GM18858 (cell line): ENCODE results near the gene TBC1D9.

Experiments used
- ATAC-seq: cut with Tn5 transposase; IDR thresholded peaks from one replicate; pipeline ENCODE4 v1.9.1; 2021; ENCODE audit not compliant: unreplicated experiment

Gene TBC1D9

DNA sequence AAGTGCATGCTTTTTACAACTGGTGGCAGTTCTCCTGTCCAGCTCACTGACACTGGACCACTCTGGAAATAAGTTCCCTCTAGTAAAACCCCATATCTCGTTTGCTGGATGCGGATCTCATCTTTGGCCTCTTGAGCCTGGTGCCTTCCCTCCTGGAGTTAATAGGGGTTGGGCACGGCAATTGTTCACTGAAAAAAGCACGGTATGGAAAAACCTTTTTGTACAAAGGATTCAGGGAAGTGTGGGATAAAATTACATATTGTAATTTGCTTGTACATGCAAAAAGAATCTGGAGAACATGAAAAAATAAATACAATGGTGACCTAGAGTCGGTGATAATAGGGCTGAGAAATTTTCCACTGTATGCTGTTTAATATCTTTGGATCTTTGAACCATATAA is 30.6 kb downstream of the TBC1D9 start:
- ATAC-seq = no peak

DNA sequence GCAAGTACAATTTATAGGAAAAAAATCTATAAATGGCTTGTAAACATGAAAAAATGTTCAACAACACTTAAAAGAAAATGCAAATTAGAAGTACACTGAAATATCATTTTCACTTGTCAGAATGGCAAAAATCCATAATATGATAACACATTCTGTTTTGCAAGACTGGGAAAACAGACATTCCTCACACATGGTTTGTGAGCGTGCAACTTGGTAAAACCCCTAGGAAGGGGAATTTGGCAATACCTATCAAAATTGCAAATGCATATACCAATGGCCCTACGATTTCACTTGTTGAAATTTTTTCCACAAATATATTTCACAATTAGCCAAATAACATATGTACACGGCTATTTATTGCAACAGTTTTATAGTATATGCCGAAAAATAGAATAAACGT is 31.4 kb downstream of the TBC1D9 start:
- ATAC-seq = no peak

DNA sequence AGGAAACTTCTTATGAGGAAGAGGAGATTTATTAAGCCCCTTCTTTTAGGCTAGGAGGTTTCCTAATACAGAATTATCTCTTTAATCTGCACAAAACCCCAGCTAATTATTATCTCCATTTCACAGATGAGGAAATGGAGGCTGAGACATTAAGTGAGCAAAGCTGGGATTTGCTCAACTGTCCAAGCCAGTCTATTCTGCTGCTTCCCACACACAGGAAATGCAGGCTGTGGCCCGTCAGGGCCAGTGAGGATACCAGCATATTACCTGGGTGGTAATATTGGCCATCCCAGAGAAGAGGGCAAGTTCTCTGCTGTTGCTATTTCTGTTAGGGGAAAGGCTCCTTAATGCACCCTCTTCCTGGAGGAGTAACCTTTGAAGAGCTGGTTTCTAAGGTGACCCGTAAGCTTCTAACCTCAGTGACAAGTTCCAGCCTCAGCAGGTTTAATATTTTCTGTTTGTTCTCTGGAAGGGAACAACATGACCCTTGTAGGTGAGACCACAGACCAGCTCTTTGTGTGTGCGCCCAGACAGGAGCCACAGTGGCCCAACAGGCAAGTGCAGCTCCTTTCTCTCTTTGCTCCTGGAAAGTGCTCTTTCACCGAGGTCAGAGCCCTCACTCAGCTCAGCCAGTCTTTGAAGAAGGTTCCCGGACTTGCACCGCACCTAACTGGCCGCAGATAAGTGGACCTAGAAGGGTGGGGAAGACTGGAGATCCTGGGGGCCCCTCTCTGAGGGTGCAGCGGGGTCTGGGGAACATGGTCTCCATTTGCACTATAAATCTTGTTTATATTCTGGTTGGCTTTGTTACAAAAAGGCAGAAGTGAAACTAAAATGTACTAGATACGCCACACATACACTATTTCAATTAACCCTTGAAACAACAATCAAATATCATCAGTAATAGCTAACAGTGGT is 35.5 kb downstream of the TBC1D9 start:
- peak; percentile 46 for ATAC-seq

DNA sequence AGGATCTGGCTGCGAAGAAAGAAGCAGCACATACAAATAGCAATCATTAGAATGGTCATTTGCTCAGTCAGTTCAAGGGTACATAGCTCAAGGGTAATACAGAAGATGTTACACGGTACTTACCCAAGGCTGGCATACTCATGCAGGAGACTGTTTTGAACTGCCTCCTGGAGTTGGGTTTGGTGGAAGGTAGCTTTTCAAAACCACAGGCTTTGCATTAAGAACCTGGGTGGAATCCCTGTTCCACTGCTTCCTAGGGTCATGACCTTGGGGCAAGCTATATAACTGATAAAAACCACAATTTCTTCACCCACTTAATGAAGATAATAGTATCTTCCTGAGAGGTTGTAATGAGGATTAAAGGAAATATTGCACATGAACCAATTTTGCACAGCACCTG is 36.5 kb downstream of the TBC1D9 start:
- ATAC-seq = peak; percentile 64

DNA sequence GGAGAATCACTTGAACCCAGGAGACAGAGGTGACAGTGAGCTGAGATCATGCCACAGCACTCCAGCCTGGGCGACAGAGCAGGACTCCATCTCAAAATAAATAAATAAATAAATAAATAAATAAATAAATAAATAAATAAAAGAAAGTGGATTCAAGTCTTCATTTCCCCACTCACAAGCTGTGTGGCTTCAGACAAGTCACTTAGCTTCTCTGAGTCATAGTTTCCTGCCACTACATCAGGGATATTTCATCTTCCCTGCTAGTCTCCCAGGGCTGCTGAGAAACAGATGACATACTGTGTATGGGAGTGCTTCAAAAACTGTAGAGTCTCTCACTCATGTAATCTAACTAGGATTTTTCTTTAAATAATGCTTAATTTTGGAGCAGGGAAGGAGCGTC is 37.2 kb downstream of the TBC1D9 start:
- no peak for ATAC-seq

DNA sequence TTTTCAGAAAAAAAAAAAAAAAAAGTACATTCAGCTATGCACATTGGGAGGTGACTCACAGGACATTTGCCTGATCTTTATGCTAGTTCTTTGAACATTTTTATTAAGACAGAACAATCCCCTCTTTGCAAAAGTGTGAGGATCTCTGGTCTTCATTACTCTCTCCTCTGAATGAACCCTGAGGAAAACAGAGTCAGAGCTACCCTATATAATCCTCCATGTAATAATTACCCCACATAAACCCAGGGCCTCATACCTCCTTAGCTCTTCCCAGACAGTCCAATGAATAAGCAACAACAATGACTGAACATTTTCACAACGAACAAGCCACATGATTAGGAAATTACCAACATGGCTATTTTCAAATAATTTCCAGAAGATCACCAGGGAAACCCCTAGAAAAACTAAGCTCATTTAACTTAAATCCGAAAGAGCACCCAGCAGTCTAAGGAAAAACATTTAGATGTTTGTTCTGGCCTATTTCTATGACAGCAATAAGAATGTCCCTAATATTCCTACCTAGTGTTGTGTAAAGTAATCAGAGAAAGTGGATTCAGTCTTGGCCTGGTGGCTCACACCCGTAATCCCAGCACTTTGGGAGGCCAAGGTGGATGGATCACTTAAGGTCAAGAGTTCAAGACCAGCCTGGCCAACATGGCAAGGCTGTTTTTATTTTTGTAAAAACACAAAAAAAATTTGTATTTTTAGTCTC is 37.8 kb downstream of the TBC1D9 start:
- no peak for ATAC-seq

DNA sequence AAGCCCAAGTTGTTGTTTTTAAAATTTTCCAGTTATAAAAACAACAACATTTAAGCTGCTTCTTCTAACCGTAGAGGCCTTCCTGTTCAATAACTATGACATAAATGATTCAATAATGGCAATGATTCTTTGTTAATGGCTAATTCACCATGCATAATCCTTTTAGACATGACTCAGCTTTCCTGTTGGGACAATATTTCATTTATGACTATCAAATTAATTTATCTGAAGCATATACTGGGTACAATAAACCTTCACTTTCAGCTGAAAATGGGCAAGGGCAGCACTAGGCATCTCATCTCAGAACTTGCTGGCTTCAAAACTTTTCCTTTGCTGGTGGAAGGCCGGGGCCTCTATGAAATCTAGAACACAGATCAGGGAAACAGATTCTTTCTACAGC is 38.9 kb downstream of the TBC1D9 start:
- no peak for ATAC-seq

DNA sequence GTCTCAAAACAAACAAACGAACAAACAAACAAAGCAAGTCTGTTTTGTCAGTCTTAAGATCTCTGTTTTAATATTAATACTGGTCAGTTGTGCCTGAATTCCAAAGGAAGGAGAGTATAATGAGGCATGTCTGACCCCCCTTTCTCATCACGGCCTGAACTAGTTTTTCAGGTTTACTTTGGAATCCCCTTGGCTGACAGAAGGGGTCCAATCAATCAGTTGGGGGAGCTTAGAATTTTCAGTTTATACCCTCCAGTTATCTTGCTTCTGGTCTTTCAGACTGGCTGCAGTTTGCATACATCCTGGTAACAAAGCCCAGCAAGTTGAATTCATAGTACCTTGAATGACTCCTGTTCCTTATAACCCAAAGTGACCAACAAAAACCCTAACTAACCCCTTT is 41.1 kb downstream of the TBC1D9 start:
- no peak for ATAC-seq

DNA sequence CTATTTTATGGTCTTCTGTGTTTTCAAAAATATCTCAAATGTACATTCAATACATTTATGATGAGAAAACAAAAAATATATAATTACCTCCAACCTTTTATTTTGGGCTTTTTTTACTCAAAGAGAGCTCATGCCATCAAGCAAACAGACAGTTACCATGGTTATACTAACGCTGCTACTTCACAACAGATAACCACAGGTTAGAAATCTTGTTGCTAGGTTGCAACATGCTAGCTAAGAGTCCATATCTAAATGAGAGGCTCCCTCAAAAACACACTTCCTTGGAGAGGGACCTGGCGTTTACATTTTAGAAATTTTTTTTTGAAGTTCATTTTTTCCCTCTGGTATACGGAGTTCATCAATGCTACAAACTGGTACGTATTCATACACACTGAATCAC is 44.3 kb downstream of the TBC1D9 start:
- no peak for ATAC-seq

DNA sequence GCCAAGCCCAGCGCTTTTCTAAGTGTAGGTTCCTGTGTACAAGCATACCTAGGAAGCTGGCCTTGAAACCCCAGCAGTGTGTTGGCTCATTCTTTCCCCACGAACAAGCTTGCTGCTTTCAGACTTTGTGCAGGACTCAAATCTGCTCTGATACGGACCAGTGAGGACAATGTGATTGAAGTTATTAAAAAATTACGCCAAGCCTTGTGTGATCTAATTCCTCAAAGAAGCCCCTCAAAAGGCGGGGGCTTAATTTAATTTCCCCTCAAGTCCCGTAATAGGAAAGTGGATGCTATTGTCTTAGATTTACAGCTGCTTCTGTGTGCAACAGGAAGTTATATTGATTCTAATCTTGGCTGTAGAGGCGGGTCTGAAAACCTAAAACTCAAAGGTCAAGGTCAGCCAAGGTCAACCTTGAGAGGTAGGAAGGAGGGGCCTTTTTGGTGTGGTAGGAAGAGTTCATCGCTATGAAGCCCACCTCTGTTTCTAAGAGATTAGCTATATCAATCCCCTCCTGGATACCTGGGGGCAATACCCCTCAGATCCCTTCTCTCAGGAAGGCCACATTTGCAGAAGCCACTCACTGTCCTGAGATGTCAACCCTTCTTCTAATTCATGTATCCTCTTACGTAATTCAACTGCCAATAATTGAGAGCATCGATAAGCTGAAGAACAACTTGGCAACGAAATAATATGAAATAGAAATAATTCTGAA is 45.1 kb downstream of the TBC1D9 start:
- no peak for ATAC-seq

DNA sequence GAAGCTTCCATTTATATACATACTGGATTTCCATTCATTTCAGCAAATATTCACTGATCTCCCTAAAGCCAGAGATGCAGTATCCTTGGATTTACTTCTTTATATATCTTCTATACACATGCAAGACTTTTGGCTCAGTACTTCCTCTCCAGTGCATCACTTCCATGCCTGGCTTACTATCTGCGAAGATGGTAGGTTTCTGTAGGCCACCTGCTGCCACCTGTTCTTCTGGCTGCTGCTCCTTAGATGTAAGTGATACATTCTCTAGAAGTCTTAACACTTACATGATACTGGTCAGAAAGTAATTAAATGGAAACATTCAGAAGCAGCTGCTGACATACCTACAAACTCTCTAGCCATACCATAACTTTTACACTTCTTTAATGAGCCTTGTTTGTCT is 48.9 kb downstream of the TBC1D9 start:
- ATAC-seq = no peak

DNA sequence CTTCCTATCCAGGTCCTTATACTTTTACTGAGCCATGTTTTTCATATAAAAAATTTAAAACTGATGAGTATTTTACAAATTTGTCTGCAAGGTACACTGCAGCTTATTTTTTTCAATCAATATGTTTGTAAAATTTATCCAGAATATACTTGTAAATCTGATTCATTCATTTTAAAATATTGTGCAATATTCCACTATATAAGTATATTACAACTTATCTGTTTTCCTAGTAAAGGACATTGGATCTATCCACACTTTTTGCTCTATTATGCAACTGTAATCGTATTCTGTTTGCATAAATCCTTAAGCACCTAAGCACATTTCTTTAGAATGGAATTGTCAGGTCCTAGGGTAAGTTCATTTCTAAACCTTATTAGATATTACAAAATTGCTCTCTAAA is 49.5 kb downstream of the TBC1D9 start:
- no peak for ATAC-seq

DNA sequence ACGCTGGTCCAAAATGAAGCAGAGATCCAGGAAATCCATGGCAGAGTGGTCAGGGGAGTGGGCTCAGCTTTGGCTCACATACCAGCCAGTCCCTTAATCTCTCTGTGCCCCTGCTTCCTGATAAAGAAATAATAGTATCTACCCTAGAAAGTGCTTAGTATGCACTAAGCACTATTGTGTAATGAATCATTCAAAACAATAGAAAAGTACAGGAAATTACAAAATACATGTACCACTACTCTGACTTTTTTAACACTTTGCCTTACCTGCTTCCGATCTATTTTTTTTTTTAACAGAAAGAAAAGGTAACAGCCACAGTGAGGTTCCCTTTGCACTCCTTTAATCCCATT is 49.9 kb downstream of the TBC1D9 start:
- no peak for ATAC-seq

DNA sequence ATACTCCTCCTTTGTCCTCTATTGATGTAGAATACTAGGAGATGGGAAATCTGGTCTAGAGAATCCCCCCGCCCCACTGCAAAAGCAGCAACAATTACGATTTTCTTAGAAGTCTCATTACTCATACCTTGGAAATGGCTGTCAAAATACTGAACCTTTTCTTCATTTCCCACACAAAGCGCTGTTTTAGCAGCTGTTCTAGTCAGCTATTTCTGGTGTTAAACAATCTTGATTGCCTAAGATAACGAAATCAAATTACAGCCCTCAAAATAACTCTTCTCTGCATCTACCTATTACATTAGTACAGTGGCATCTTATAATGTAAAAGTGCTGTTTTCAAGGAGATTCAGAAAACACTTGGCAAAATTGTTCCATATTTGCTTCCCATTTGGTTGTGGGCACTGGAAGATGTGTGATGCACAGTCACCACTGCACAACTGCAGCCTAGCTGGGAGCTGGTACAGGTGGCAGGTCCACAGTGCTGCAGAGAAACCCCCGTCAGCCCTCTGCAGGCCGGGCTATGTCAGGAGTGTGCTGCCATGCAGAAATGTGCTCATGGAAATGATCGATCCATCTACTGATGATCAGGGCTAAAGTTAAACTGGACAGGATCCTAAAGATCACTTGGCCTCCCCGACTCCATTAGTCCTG is 50.4 kb downstream of the TBC1D9 start:
- no peak for ATAC-seq

DNA sequence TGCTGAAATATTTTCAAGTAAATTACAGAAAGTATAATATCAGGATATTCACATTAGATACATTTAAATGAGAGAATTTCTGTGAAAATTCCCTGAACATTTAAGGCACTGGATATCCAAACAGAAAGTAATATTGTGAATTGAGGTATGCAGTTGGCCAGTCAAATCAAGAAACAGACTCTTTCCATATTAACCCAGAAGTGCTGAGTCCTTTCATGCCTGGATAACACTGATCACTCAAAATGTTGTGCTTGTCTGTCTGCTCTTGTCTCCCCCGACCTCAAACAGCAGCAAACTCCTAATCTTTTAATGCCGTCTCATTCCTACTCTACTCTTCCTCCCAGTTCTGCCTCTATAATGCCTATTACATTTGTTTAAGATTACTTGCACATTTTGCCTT is 51.2 kb downstream of the TBC1D9 start:
- ATAC-seq = peak; percentile 76

DNA sequence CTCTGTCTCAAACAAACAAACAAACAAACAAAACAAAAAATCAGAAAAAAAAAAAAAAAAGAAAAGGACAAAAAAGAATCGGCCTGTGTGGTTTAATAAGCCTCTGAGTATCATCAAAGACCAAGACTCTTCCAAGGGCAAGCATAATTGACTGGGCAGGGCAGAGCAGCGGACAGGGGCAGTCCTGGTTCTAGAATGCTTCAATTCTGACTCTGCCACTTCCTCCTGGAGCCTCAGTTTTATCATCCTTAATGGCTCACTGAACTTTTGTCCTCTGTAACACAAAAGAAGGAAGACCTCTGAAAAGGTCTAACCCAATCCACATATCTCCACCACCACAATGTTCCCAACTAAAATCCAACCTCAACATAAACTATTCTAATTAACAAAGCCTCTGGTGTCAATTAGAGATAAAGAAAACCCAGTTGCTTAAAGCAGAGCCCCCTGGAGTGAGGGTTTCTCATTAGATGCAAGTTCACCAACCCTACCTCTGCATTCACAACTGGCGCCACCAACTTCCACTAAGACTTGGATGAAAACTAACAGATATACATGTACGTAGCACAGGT is 51.7 kb downstream of the TBC1D9 start:
- peak; percentile 17 for ATAC-seq

DNA sequence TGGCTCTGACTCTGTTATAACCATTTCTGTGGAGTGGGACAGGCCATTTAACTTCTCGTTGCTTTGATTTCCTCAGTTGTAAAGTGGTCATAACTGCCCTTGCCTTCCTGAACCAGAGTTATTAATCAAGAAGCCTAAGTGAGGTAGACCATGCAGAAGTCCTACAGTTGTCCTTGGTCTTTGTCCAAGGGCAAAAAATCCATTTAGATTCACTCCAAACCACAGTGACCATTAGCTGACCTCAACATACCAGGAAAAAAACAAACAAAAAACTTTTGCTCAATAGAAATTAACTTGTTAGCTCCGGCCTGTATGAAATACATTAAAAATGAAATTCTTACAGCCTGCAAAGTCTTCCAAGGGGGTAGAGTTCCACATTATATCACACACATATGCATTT is 52.7 kb downstream of the TBC1D9 start:
- ATAC-seq = no peak

DNA sequence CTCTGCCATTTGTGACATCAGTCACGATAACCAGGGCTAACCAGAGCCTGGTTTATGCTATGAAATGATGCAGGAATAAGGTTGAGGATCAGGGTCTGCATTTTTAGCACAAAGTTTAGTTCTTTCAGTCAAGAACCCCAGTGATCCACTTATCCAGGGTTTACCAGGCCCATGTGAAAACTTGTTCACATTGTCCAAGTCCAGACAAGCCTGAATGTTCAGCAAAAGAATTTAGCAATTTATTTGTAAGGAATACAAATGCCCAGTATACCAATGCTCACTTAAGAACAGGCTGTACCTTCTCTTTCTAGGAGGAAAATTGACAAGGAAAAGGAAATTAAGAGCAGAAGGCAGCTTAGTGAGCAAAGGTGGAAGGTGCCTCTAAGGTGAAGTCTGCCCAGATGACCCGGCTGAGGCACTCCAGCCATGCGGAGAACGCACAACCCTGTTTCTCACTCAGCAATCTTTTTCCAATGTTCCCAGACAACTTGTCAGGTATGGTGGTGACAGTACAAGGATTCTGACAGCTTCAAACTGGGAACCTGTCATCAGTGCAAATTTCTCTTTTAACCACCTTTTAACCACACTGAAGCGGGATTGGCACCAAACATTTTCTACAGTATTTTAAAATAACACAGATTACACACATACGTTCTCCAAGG is 54.0 kb downstream of the TBC1D9 start:
- ATAC-seq = no peak

DNA sequence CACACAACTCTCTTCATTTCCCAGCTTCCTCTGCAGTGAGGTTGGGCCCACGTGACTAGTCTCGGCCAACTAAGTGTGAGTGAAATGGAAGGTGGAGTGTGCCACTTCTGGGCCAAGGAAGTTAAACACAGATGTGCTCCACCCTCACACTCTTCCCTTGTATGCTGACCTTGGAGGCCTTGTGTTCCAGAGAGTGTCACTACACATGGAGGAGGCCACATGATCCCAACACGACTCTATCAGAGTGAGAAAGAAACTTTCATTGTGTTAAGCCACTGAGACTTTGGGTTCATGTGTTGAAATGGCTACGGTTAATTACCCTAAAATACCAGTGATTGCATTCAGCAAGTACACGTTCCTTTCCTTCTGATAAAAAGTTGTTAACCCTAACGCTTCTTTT is 55.1 kb downstream of the TBC1D9 start:
- no peak for ATAC-seq

DNA sequence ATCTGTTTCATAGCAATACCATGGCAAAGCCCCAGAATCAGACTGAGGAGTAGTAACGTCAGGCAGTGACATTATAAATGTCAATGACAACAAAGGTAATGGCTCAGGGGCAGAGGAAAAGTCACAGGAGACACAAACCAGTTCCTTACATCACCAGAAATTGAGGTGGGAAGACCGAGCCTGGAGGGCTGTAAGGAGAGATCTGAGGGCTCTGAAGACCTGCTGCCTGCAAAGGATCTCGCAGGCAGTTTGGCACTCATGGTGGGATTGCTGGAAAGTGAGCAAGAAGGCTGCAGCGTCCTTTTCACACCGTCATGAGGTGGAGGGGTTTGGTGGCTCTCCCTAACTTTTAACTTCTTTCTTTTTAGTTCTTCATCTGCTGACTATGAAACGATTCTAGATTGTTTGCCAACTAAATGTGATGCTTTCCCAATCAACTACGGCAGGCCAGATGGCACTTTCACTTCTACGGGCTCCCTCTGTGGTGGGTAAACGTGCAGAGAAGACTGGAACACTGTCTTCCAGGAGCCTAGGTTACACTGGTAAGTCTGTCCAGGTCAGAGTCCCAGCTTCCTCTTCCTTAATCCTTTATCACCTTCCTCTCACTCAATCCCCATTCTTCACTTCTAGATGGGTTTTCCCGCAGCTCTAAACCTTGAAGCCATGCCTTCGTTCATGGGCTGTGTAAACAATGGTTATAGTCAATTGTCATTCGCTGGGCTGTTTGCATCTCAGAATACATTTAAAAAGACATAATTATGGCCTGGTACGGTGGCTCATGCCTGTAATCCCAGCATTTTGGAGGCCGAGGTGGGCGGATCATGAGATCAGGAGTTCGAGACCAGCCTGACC is 58.2 kb downstream of the TBC1D9 start:
- ATAC-seq = no peak
